ENCODE data around the gene PRR20G. TPM values are rescaled to one million over a fixed set of nuclear protein-coding genes. Genes with fewer than 3 reads are reported as not detected.

PRR20G gene
- total and polyA plus RNA-seq, 2 donors (not counting 3 experiments of a cell fraction or from before 2014, with no cell fraction given): not detected

- DNase-seq (ENCODE audit: low read depth, low spot score): no peak
- TF ChIP-seq CTCF (IDR thresholded peaks at IDR 0.05; ENCODE audit: extremely low read depth in 1 of 2, insufficient read depth in 1 of 2, low read depth in 1 of 2, low read length in 2 of 2) (no peak), POLR2A (IDR thresholded peaks at IDR 0.05; ENCODE audit: low read depth, low read length) (no peak), JUN (IDR thresholded peaks at IDR 0.05; ENCODE audit: borderline replicate concordance, insufficient read depth, insufficient read length, low read depth) (no peak), GATA2 (IDR thresholded peaks at IDR 0.05; ENCODE audit: insufficient read depth, insufficient read length, low read depth, low read length) (no peak), EZH2 (IDR thresholded peaks at IDR 0.05; ENCODE audit: borderline replicate concordance, low read depth, low read length, severe bottlenecking) (no peak), FOS (IDR thresholded peaks at IDR 0.05; ENCODE audit: borderline replicate concordance, insufficient read depth, low read length) (no peak), POLR2AphosphoS5 (IDR thresholded peaks at IDR 0.05; ENCODE audit: insufficient read depth, low read depth, low read length) (no peak), MAX (IDR thresholded peaks at IDR 0.05; ENCODE audit: insufficient read depth, insufficient read length) (no peak), MYC (IDR thresholded peaks at IDR 0.05; ENCODE audit: low read depth, low read length) (no peak)
- Histone ChIP-seq H3K9ac (replicated peaks; ENCODE audit: extremely low read depth, insufficient read depth, low read length) (no peak overlapping the region), H3K4me3 (replicated peaks in 1 of 3; ENCODE audit: insufficient read depth in 1 of 3, low read depth in 1 of 3, low read length in 3 of 3) (no peak overlapping the region), H2AFZ (ENCODE audit: low read depth, low read length) (no peak overlapping the region), H3K4me1 (ENCODE audit: control insufficient read depth, extremely low read depth, insufficient read depth, low read length) (no peaks in the 10 kb centered on the region), H3K79me2 (ENCODE audit: control insufficient read depth, insufficient read depth, low read length) (no peaks in the 10 kb centered on the region), H3K36me3 (ENCODE audit: control insufficient read depth in 2 of 2, extremely low read depth in 1 of 2, insufficient read depth in 2 of 2, low read length in 2 of 2) (no peaks in the 10 kb centered on the region), H3K9me3 (replicated peaks; ENCODE audit: control insufficient read depth, insufficient read depth, low read length) (no peaks in the 10 kb centered on the region), H3K27me3 (ENCODE audit: control insufficient read depth in 2 of 2, insufficient read depth in 2 of 2, low read length in 2 of 2) (no peaks in the 10 kb centered on the region), H3K27ac (ENCODE audit: insufficient read depth, low read depth, low read length) (no peak overlapping the region), H3K4me2 (ENCODE audit: insufficient read depth, low read length) (no peak overlapping the region), H3K9me1 (replicated peaks; ENCODE audit: control insufficient read depth, extremely low read depth, insufficient read depth, low read length) (no peaks in the 10 kb centered on the region), H4K20me1 (replicated peaks; ENCODE audit: control insufficient read depth, extremely low read depth, insufficient read depth, low read length) (no peaks in the 10 kb centered on the region)
- intact Hi-C loops (cut with micrococcal nuclease): no loop called here
- no peak for FAIRE-seq
- dilution Hi-C loops (cut with MboI; ENCODE audit: extremely low pct_ligation_motif_present, low sequenced_read_pairs): no loop called here
- CTCF ChIA-PET: no interaction called here
- POLR2A ChIA-PET: no interaction called here
- BruUV-seq (replicated peaks): no TSS peak
Measured at GRCh38 chr3:127323581-127323980, 35.7 kb upstream of the PRR20G start.
